GM20000 (cell line): ENCODE data around the gene UBE2J1.

Source experiments
- DNase-seq: peaks from one replicate; pipeline ENCODE4 v3.0.0; 2012; ENCODE audit warnings: low spot score
- CTCF ChIP-seq: IDR thresholded peaks from 2 replicates; pipeline ENCODE4 v1.5.1; 2012; ENCODE audit warnings: mild to moderate bottlenecking, control low read depth; ENCODE audit errors: extremely low read depth, missing control alignments

UBE2J1 gene

GRCh38 chr6:89378628-89379027 lies 26.1 kb upstream of the UBE2J1 start:
- TF ChIP-seq CTCF, result no peak
- DNase-seq, result no peak

GRCh38 chr6:89375427-89376267 lies 23.1 kb upstream of the UBE2J1 start:
- peak; percentile 34 for DNase-seq

DNA sequence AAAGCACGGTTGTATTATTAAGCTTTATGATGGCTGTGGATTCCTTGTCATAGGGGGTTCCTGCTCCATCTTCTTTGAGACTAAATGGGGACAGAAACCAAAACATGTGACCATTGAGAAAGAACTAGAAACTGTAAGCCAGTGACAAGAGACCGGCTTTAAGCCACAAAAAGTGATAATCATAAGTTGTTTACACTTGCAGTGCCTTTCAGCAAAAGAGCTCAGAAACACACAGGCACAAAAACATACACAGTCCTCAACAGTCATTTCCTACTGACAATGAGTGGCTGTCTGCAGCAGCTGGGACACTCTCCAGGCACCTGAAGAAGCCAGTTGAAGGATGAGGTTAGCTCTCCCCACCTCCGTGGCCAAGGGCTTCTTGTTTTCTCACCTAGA lies 20.0 kb upstream of the UBE2J1 start:
- DNase-seq, result peak; percentile 25
- no peak for TF ChIP-seq CTCF

More at GRCh38 chr6:89375427-89376267, 23.1 kb upstream of the UBE2J1 start:
- peak; percentile 40 for TF ChIP-seq CTCF

- DNase-seq, result peak; percentile 73
- peak; percentile 92 for TF ChIP-seq CTCF
Observed at GRCh38 chr6:89371849-89372505, 19.5 kb upstream of the UBE2J1 start.

DNA sequence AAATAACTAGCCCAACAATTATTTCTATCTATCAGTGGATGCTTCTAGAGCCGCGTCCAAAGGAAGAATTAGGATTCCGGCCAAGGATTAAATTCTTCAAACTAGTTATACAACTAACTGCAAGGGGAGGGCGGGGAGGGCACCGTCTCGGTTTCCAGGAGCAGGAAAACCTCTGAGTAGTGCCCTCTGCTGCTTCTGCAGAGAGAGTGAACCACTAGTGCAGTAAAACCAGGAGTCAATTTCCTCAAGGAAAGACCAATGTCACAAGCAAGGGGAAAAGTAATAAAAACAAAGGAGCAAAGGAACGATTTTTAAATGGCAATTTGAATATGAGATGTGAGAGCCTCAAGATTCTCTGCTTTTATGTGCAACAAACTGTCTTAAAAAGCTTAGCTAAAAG lies 16.5 kb upstream of the UBE2J1 start:
- TF ChIP-seq CTCF, result peak; percentile 18
- DNase-seq, result no peak

- DNase-seq, result peak; percentile 44
- peak; percentile 77 for TF ChIP-seq CTCF
Observed at GRCh38 chr6:89368107-89368506, 15.6 kb upstream of the UBE2J1 start.

DNA sequence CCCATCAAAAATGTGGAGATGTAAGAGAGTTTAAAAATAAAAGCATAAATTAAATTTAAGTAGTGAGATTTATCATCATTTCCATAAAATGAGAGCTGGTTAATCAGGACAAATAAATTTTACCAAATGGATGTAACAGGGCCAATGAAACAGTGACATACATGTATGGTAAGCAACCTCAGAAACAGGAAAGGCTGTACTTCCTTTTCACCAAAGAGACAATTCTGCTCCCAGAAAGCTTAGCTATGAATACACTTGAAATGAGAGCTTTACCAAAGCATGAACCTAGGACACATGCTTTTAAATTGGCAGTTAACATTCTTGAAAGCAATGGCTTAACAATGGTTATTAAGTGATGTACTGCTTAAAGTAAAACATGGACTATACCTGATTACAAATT lies 12.1 kb upstream of the UBE2J1 start:
- no peak for DNase-seq
- no peak for TF ChIP-seq CTCF
